Measurements from ENCODE around the gene XYLT1. TPM values are rescaled to one million over a fixed set of nuclear protein-coding genes. Genes with fewer than 3 reads are reported as not detected.

XYLT1 gene
- total RNA-seq, 4 donors from 2014 or later, result 20.0 to 43.0 (median 27.4) TPM

DNA sequence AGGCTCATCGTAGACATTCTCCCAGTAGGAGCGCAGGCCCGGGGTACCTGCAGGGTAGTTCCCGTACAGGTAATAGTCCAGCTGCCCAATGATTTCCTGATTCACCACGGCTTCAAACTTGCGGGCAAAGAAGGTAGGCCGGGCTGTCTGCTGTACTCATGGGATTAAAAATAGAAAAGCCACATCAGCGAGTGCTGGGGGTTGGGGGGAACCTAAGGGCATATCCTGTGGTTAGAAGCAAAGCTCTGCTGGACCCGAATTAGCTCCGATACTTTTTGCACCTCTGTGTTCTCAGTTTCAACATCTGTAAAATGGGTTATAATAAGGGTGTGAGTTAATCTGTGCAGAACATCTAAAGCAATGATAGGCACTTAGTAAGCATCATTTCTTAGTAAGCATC lies 336.2 kb downstream of the XYLT1 start:
- DNase-seq (ENCODE audit: low spot score) (no peak), ATAC-seq (ENCODE audit: low FRiP score) (no peak)
- TF ChIP-seq, protein P1, sequence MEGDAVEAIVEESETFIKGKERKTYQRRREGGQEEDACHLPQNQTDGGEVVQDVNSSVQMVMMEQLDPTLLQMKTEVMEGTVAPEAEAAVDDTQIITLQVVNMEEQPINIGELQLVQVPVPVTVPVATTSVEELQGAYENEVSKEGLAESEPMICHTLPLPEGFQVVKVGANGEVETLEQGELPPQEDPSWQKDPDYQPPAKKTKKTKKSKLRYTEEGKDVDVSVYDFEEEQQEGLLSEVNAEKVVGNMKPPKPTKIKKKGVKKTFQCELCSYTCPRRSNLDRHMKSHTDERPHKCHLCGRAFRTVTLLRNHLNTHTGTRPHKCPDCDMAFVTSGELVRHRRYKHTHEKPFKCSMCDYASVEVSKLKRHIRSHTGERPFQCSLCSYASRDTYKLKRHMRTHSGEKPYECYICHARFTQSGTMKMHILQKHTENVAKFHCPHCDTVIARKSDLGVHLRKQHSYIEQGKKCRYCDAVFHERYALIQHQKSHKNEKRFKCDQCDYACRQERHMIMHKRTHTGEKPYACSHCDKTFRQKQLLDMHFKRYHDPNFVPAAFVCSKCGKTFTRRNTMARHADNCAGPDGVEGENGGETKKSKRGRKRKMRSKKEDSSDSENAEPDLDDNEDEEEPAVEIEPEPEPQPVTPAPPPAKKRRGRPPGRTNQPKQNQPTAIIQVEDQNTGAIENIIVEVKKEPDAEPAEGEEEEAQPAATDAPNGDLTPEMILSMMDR (IDR thresholded peaks at IDR 0.05), result no peak

DNA sequence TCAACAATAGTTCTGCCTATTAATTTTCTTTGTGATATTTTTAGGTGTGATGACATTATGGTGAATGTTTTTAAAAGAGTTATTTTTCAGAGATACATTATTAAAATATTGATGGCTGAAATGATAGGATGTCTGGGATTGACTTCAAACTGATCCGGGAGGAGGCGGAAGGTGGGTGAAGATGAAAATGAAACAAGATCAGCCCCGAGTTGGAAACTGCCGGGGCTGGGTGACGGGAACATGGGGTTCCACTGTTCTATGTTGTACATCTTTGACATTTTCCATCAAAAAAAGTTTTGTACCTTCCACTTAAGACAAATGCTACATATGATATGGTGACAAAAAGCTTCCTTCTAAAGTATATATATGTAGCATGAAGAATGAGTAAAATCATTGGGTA lies 336.9 kb downstream of the XYLT1 start:
- DNase-seq (ENCODE audit: low spot score) (no peak), ATAC-seq (ENCODE audit: low FRiP score) (no peak)
- TF ChIP-seq, protein P1 (IDR thresholded peaks at IDR 0.05), result no peak

DNA sequence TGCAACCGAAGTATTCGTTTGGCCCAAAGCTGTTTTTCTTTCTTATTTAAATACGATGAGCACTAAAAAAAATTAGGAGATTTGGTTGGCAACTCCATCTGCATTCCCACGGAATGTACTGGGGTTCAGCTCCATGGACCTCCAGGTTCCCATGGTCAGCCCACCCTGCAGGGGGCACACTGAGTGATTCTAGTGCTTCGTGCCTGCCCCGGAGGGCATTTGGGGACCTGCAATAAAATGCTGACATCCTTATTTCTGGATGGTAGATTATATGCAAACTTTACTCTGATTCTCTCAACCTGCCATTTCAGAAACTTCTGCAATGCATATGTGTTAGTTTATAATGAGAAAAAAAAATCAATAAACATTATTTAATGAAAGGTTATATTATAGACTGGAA lies 339.4 kb downstream of the XYLT1 start:
- TF ChIP-seq, protein P1 (IDR thresholded peaks at IDR 0.05), result no peak
- no peak for ATAC-seq (ENCODE audit: low FRiP score)
- DNase-seq (ENCODE audit: low spot score), result no peak

DNA sequence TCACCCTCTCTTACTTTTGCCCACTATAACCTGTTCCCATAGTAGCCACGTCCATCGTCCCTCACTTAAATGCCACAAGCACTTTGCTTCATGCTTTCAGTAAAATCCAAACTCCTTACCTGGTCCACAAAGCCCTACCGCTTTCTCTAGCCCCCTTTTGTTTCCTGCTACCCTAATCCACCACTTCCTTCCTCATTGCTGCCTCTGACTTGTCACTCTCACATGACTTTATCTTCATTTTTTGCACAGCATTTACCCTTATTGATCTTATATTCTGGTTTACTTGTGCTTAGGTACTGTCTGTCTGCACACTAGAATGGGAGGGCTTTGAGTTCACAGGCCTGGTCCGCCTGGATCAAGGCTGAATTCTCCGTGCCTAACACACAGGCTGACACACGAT lies 340.0 kb downstream of the XYLT1 start:
- TF ChIP-seq, protein P1 (IDR thresholded peaks at IDR 0.05), result no peak
- ATAC-seq (ENCODE audit: low FRiP score) (no peak), DNase-seq (ENCODE audit: low spot score) (no peak)

DNA sequence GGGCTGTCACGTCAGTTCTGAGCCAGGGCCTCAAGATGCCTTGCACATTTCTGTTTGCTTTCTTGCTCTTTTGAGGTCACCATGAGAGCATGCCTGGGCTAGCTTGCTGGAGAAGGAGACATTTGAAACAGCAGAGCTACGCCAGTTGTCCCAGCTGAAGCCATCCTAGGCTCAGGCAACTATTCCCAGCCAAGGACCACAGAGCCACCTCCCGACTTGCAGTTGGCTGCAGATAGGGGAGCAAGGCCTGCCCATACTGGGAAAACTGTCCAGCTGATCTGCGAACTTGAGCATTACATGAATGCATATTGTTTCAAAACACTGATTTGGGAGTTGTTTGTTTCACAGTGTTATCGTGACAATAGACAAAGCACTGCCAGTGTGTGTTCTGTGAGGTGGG lies 340.8 kb downstream of the XYLT1 start:
- no peak for DNase-seq (ENCODE audit: low spot score)
- no peak for ATAC-seq (ENCODE audit: low FRiP score)
- TF ChIP-seq, protein P1 (IDR thresholded peaks at IDR 0.05), result no peak

DNA sequence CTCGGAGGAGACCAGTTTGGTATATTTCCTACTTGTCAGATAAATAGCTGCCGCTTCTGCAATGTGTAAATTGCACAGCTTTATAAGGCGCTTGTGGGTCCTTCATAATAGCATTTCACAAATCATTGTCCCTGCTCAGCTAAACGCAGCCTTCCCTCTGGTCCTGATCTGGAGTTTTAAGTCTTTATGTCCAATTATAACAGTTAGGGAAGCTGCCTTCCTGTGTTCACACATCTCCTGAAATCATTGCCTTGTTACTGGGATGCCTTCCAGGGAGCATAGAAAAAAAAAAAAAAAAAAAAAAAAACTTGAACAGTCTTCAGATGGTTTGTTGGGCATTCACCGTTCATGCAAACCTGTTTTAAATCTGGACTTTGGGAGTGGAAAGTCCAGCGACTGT lies 342.0 kb downstream of the XYLT1 start:
- ATAC-seq (ENCODE audit: low FRiP score), result no peak
- TF ChIP-seq, protein P1 (IDR thresholded peaks at IDR 0.05), result no peak
- no peak for DNase-seq (ENCODE audit: low spot score)

DNA sequence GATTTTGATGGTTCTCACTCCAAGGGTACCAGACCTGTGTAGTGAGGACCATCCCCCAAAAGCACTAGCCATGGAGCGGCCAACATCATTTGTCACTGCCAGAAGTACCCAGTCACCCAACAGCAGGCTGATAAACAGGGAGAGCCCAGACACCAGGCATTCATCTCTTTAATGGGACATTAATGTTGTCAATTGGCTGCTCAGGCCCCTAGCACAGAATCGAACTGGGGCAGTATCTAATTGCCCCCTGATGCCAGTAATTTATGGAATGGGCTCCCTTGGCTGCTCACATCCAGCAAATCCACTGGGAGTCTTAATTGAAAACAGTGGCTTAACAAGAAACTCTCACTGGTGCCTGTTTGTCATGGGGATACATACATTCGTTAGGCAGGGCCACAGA lies 344.6 kb downstream of the XYLT1 start:
- TF ChIP-seq, protein P1 (IDR thresholded peaks at IDR 0.05), result no peak
- DNase-seq (ENCODE audit: low spot score) (no peak), ATAC-seq (ENCODE audit: low FRiP score) (no peak)
